H1 (cell line): ENCODE measurements around the gene CCDC33. TPM values are rescaled to one million over a fixed set of nuclear protein-coding genes. Genes with fewer than 3 reads are reported as not detected.

Experiments
- CTCF ChIA-PET: fragments of 300-600 bp; sonication (Branson Sonifier 250); formaldehyde crosslinking; loops from one replicate; lab custom pipeline; 2021; ENCODE audit not compliant: partially characterized antibody; lab: Charles Lee
- POLR2A ChIA-PET: fragments of 300-600 bp; sonication (Branson Sonifier 250); formaldehyde crosslinking; loops from one replicate; lab custom pipeline; 2021; ENCODE audit warnings: inconsistent platforms; ENCODE audit not compliant: partially characterized antibody; lab: Charles Lee
- DNase-seq, 2 experiments: peaks; one replicate each; pipeline versions ENCODE4 v3.0.0 to v3.0.0-alpha.2; 2010 to 2022; ENCODE audit warnings: low spot score in 2 of 2, low read depth in 1 of 2, mixed read lengths in 1 of 2
- FAIRE-seq: peaks from 2 replicates; lab custom pipeline; 2011; peaks lifted over from hg19 to GRCh38; lab: Jason Lieb, UNC
- H2AFZ ChIP-seq: 2 replicates; pipeline ENCODE4 v1.8.1; 2012; ENCODE audit warnings: low read length, inconsistent platforms
- H2AK5ac ChIP-seq: 2 replicates; pipeline ENCODE4 v1.6.1; 2013; ENCODE audit warnings: low read depth, low read length
- H2BK120ac ChIP-seq: replicated peaks from 2 replicates; pipeline ENCODE3; 2013; ENCODE audit warnings: low read depth, low read length, inconsistent platforms
- H2BK12ac ChIP-seq: 2 replicates; pipeline ENCODE4 v1.6.1; 2013; ENCODE audit warnings: low read depth, low read length
- H2BK15ac ChIP-seq: 2 replicates; pipeline ENCODE4 v1.6.1; 2013; ENCODE audit warnings: low read length
- H2BK20ac ChIP-seq: 2 replicates; pipeline ENCODE4 v1.6.1; 2013; ENCODE audit warnings: low read length
- H2BK5ac ChIP-seq: 2 replicates; pipeline ENCODE4 v1.6.1; 2013; ENCODE audit warnings: low read depth, low read length
- H3K14ac ChIP-seq: 2 replicates; pipeline ENCODE4 v1.6.1; 2013; ENCODE audit warnings: inconsistent platforms; ENCODE audit not compliant: insufficient read length
- H3K18ac ChIP-seq: 2 replicates; pipeline ENCODE4 v1.6.1; 2013; ENCODE audit warnings: low read length; ENCODE audit errors: extremely low read depth
- H3K23ac ChIP-seq: 2 replicates; pipeline ENCODE4 v1.6.1; 2013; ENCODE audit warnings: inconsistent platforms; ENCODE audit not compliant: insufficient read length
- H3K23me2 ChIP-seq: 2 replicates; pipeline ENCODE4 v1.6.1; 2013; ENCODE audit warnings: low read depth, low read length
- H3K27ac ChIP-seq: 2 replicates; pipeline ENCODE4 v1.6.1; 2011; ENCODE audit warnings: low read depth, low read length, inconsistent platforms
- H3K27me3 ChIP-seq, 4 experiments: replicated peaks in 1 of 4; 1 replicate in 1 of 4; 2 replicates in 3 of 4; pipeline versions ENCODE4 v1.6.1 to v1.8.1; 2011 to 2013; ENCODE audit warnings: low read length in 3 of 4, mild to moderate bottlenecking in 3 of 4, inconsistent platforms in 2 of 4, mixed read lengths in 2 of 4, moderate library complexity in 1 of 4; ENCODE audit not compliant: control insufficient read depth in 3 of 4, insufficient read depth in 3 of 4; ENCODE audit errors: extremely low read depth in 1 of 4
- H3K36me3 ChIP-seq, 4 experiments: 2 replicates each; pipeline versions ENCODE4 v1.6.1 to v1.8.1; 2011 to 2013; ENCODE audit warnings: mild to moderate bottlenecking in 4 of 4, low read length in 3 of 4, moderate library complexity in 2 of 4, control low read depth in 1 of 4, inconsistent platforms in 1 of 4; ENCODE audit not compliant: insufficient read depth in 4 of 4, control insufficient read depth in 2 of 4
- H3K4ac ChIP-seq: replicated peaks from 2 replicates; pipeline ENCODE3; 2013; ENCODE audit warnings: low read length, low read depth, mixed read lengths, inconsistent platforms; ENCODE audit not compliant: insufficient read length
- H3K4me1 ChIP-seq, 4 experiments: replicated peaks in 1 of 4; 1 replicate in 1 of 4; 2 replicates in 3 of 4; pipeline versions ENCODE4 v1.6.1 to v1.8.1; 2011 to 2013; ENCODE audit warnings: low read length in 3 of 4, inconsistent platforms in 2 of 4, mixed read lengths in 1 of 4; ENCODE audit not compliant: insufficient read depth in 4 of 4, control insufficient read depth in 3 of 4
- H3K4me2 ChIP-seq, 2 experiments: 2 replicates each; pipeline versions ENCODE4 v1.6.1 to v1.8.1; 2011 to 2013; ENCODE audit warnings: low read depth in 2 of 2, low read length in 2 of 2, control low read depth in 1 of 2, inconsistent platforms in 1 of 2, mild to moderate bottlenecking in 1 of 2; ENCODE audit not compliant: insufficient read depth in 1 of 2
- H3K4me3 ChIP-seq, 4 experiments: fragments of 200-600, 300-600 bp in 1 of 4; sonication (generic), shearing (Covaris generic), sonication (Bioruptor Twin) in 1 of 4; 2 replicates each; pipeline versions ENCODE4 v1.5.1 to v1.8.1; 2011 to 2016; ENCODE audit warnings: low read length in 4 of 4, low read depth in 3 of 4, control low read depth in 2 of 4, inconsistent platforms in 2 of 4, mild to moderate bottlenecking in 2 of 4, mixed read lengths in 1 of 4, moderate library complexity in 1 of 4; ENCODE audit not compliant: insufficient read depth in 2 of 4; ENCODE audit errors: extremely low read depth in 1 of 4
- H3K56ac ChIP-seq: replicated peaks from 2 replicates; pipeline ENCODE3; 2013; ENCODE audit warnings: low read depth, mild to moderate bottlenecking, mixed read lengths, low read length, inconsistent platforms; ENCODE audit not compliant: insufficient read length
- H3K79me1 ChIP-seq: 2 replicates; pipeline ENCODE4 v1.6.1; 2013; ENCODE audit warnings: low read depth, low read length, control low read depth
- H3K79me2 ChIP-seq, 2 experiments: 2 replicates each; pipeline versions ENCODE4 v1.6.1 to v1.8.1; 2012 to 2013; ENCODE audit warnings: low read length in 2 of 2, mild to moderate bottlenecking in 2 of 2, inconsistent platforms in 1 of 2; ENCODE audit not compliant: insufficient read depth in 2 of 2, control insufficient read depth in 1 of 2
- H3K9ac ChIP-seq, 4 experiments: replicated peaks in 1 of 4; 1 replicate in 1 of 4; 2 replicates in 3 of 4; pipeline versions ENCODE4 v1.6.1 to v1.8.1; 2011 to 2013; ENCODE audit warnings: low read depth in 3 of 4, low read length in 3 of 4, control low read depth in 2 of 4, mild to moderate bottlenecking in 2 of 4, moderate library complexity in 2 of 4, inconsistent platforms in 1 of 4; ENCODE audit errors: extremely low read depth in 1 of 4
- H3K9me3 ChIP-seq, 2 experiments: 2 replicates each; pipeline versions ENCODE4 v1.6.1 to v1.8.1; 2012 to 2013; ENCODE audit warnings: mild to moderate bottlenecking in 2 of 2, moderate library complexity in 2 of 2, control low read depth in 1 of 2, inconsistent platforms in 1 of 2, low read depth in 1 of 2, low read length in 1 of 2, mixed read lengths in 1 of 2; ENCODE audit not compliant: insufficient read depth in 2 of 2
- H4K20me1 ChIP-seq, 2 experiments: replicated peaks in 1 of 2; 2 replicates each; pipeline versions ENCODE3 to v1.8.1; 2011 to 2013; ENCODE audit warnings: inconsistent platforms in 2 of 2, low read length in 2 of 2, mild to moderate bottlenecking in 1 of 2; ENCODE audit not compliant: insufficient read depth in 2 of 2, control insufficient read depth in 1 of 2
- H4K5ac ChIP-seq: 2 replicates; pipeline ENCODE4 v1.6.1; 2013; ENCODE audit warnings: low read length, low read depth, mixed read lengths, inconsistent platforms; ENCODE audit not compliant: insufficient read length
- H4K8ac ChIP-seq: 2 replicates; pipeline ENCODE4 v1.8.0; 2013; ENCODE audit warnings: mild to moderate bottlenecking, moderate library complexity, low read length, inconsistent platforms; ENCODE audit not compliant: insufficient read depth; ENCODE audit errors: extremely low read depth
- H4K91ac ChIP-seq: replicated peaks from 2 replicates; pipeline ENCODE3; 2013; ENCODE audit warnings: low read length, mixed read lengths, inconsistent platforms; ENCODE audit not compliant: insufficient read length
- EP300 ChIP-seq, 2 experiments: IDR thresholded peaks; 1 replicate in 1 of 2; 2 replicates in 1 of 2; pipeline ENCODE4 v1.6.1; 2011 to 2012; ENCODE audit warnings: low read depth in 2 of 2, low read length in 2 of 2, mild to moderate bottlenecking in 2 of 2, borderline replicate concordance in 1 of 2, inconsistent platforms in 1 of 2, moderate library complexity in 1 of 2
- SIN3A ChIP-seq, 2 experiments: IDR thresholded peaks in 1 of 2; conservative IDR thresholded peaks in 1 of 2; 2 replicates each; pipeline ENCODE4 v1.6.1; 2011 to 2012; ENCODE audit warnings: low read length in 2 of 2, improper control_type of control experiment in 1 of 2, low read depth in 1 of 2, mild to moderate bottlenecking in 1 of 2
- WGBS, 2 experiments: shearing (Covaris generic) in 1 of 2; methylation state at CpG; one replicate each; pipeline versions ENCODE4 v1.1.6 to v1.1.7; 2013 to 2015; ENCODE audit warnings: low lambda C conversion rate in 2 of 2, mixed read lengths in 2 of 2, inconsistent platforms in 1 of 2, low coverage in 1 of 2, missing lambda C conversion rate in 1 of 2; ENCODE audit not compliant: insufficient replicate concordance in 2 of 2, insufficient coverage in 1 of 2, insufficient read length in 1 of 2; ENCODE audit errors: extremely low coverage in 1 of 2, missing lambda C conversion rate in 1 of 2; 5-methylcytosine and 5-hydroxymethylcytosine counted together
- polyA plus RNA-seq, 7 experiments: library from polyadenylated mRNA; depleted of rRNA in 3 of 7; stranded (reverse) in 5 of 7; unstranded in 2 of 7; fragments of >200 nt in 5 of 7; fragments of 200-250 nt in 2 of 7; gene quantifications; 1 replicate in 5 of 7; 2 replicates in 1 of 7; 4 replicates in 1 of 7; pipeline versions ENCODE4 v1.2.1 to v1.2.3, GENCODE V29; 2011 to 2013; ENCODE audit warnings: missing spikeins in 2 of 7, mixed read lengths in 2 of 7
- total RNA-seq: library from RNA; stranded (reverse); fragmentation: NEBNext Ultra II Directional; extraction: Animal tissue kit (Norgen Biotek cat#: 25700); gene quantifications from 2 replicates; pipeline ENCODE4 v1.2.1, GENCODE V29; 2021

Gene CCDC33
- total and polyA plus RNA-seq, 2 of the 8 experiments (the other 6 are each of a cell fraction or from before 2014, with no cell fraction given), result 2.0 to 2.7 TPM

GRCh38 chr15:74301583-74302361, 65.6 kb downstream of the CCDC33 start:
- 0 out of 4 replicates have a peak, but pooled peaks of 1 of the 2 experiments have one; percentile 6 for TF ChIP-seq SIN3A (conservative IDR thresholded peaks at IDR 0.05 in 1 of 2, IDR thresholded peaks at IDR 0.05 in 1 of 2; ENCODE audit: low read depth in 1 of 2, low read length in 2 of 2)
- no peak for TF ChIP-seq EP300 (IDR thresholded peaks at IDR 0.05; ENCODE audit: borderline replicate concordance in 1 of 2, low read depth in 2 of 2, low read length in 2 of 2)
- ChIA-PET CTCF (interaction anchor here (0.7 to 8.1 kb wide), 13 partner anchors 10 to 329 kb away, joined by 3 to 117 read pairs (median 4); partner anchors contain the start of gene STRA6), POLR2A (no interaction called here)
- H2AK5ac ChIP-seq, result peak overlapping the region; percentile 71; the same call in 1 of the 2 replicates
- peak overlapping the region; percentile 26 for H3K18ac ChIP-seq
- peak overlapping the region; percentile 100; the same call in 1 of the 2 replicates for H2BK15ac ChIP-seq
- H4K5ac ChIP-seq, result no peak overlapping the region
- H3K14ac ChIP-seq, result no peak overlapping the region
- peak overlapping the region; percentile 84; the same call in 1 of the 2 replicates for H2BK5ac ChIP-seq
- no peaks in the 10 kb centered on the region for H3K79me1 ChIP-seq
- H3K4me3 ChIP-seq, result peak overlapping the region in 1 of 4 experiments; percentile 8; a peak in 1 of 8 replicates
- H2BK20ac ChIP-seq, result 0 out of 2 replicates have a peak overlapping the region, but pooled peaks have one; percentile 5
- peaks cover 11 to 43% (median 23%) of the 10 kb centered on the region in 4 experiments for H3K4me1 ChIP-seq
- H3K27ac ChIP-seq, result no peak overlapping the region
- H4K8ac ChIP-seq, result no peak overlapping the region
- peak overlapping the region; percentile 96; the same call in 1 of the 2 replicates for H2BK12ac ChIP-seq
- H3K79me2 ChIP-seq, result no peaks in the 10 kb centered on the region
- FAIRE-seq (no peak), DNase-seq (no peak)
- H3K23me2 ChIP-seq, result no peaks in the 10 kb centered on the region; the same call in 1 of the 2 replicates
- H4K20me1 ChIP-seq, result no peaks in the 10 kb centered on the region
- H3K27me3 ChIP-seq, result peaks cover 2 to 32% (median 25%) of the 10 kb centered on the region in 4 experiments; a peak in 6 of 7 replicates
- H3K23ac ChIP-seq, result no peak overlapping the region
- 64% methylated on average over 4 of the region's 7 CpGs; no CpG with 5 or more reads in 1 of the 2 experiments for whole genome bisulfite sequencing, 2 experiments
- no peak overlapping the region for H2AFZ ChIP-seq
- no peak overlapping the region for H4K91ac ChIP-seq
- no peak overlapping the region for H3K4ac ChIP-seq
- H3K9ac ChIP-seq, result no peak overlapping the region
- H3K4me2 ChIP-seq, result peak overlapping the region; percentile 31 to 33; a peak in 2 of 4 replicates
- no peaks in the 10 kb centered on the region for H3K36me3 ChIP-seq
- H2BK120ac ChIP-seq, result peak overlapping the region; percentile 24
- no peak overlapping the region for H3K56ac ChIP-seq
- no peaks in the 10 kb centered on the region for H3K9me3 ChIP-seq
